Measurements from ENCODE around the gene APOA1.

DNA sequence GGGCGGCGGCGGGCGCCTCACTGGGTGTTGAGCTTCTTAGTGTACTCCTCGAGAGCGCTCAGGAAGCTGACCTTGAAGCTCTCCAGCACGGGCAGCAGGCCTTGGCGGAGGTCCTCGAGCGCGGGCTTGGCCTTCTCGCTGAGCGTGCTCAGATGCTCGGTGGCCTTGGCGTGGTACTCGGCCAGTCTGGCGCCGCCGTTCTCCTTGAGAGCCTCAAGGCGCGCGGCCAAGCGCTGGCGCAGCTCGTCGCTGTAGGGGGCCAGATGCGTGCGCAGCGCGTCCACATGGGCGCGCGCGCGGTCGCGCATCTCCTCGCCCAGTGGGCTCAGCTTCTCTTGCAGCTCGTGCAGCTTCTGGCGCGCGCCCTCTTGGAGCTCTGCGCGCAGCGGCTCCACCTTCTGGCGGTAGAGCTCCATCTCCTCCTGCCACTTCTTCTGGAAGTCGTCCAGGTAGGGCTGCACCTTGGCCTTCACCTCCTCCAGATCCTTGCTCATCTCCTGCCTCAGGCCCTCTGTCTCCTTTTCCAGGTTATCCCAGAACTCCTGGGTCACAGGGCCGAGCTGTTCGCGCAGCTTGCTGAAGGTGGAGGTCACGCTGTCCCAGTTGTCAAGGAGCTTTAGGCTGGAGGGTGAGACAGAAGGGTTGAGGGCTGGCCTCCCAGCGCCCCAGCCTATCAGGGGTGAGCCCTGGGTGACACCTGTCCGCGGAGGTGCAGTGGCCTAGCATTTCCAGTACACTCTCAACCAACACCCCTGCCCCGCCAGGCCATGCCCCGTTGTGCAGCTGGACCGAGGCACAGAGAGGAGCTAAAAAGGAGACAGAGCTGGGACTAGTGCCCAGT lies 1.4 kb downstream of the APOA1 start:
- TF ChIP-seq GABPA (IDR thresholded peaks at IDR 0.05; ENCODE audit: low read depth), result no peak
- TF ChIP-seq, protein P1, sequence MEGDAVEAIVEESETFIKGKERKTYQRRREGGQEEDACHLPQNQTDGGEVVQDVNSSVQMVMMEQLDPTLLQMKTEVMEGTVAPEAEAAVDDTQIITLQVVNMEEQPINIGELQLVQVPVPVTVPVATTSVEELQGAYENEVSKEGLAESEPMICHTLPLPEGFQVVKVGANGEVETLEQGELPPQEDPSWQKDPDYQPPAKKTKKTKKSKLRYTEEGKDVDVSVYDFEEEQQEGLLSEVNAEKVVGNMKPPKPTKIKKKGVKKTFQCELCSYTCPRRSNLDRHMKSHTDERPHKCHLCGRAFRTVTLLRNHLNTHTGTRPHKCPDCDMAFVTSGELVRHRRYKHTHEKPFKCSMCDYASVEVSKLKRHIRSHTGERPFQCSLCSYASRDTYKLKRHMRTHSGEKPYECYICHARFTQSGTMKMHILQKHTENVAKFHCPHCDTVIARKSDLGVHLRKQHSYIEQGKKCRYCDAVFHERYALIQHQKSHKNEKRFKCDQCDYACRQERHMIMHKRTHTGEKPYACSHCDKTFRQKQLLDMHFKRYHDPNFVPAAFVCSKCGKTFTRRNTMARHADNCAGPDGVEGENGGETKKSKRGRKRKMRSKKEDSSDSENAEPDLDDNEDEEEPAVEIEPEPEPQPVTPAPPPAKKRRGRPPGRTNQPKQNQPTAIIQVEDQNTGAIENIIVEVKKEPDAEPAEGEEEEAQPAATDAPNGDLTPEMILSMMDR (IDR thresholded peaks at IDR 0.05; ENCODE audit: insufficient read depth, low read length), result peak; percentile 62
- peak; percentile 35 for TF ChIP-seq POLR2AphosphoS5 (IDR thresholded peaks at IDR 0.05; ENCODE audit: low read depth)

All from HL-60 (cell line).